Kidney (tissue), 14 donors: Measurements from ENCODE around the gene SLIT1. TPM values are rescaled to one million over a fixed set of nuclear protein-coding genes. Genes with fewer than 3 reads are reported as not detected.
A peak's percentile ranks its signal among the peaks of the same experiment; 100 is the strongest.

Experiments used
- DNase-seq, 5 donors: peaks; one replicate each; pipeline ENCODE4 v3.0.0-alpha.2; 2013 to 2020
- FAIRE-seq: peaks from 2 replicates; lab custom pipeline; 2012; peaks lifted over from hg19 to GRCh38; lab: Jason Lieb, UNC
- H3K27ac ChIP-seq, 2 donors: one replicate each; pipeline ENCODE4 v1.7.0; 2013; ENCODE audit warnings: low read depth in 2 of 2, low read length in 2 of 2, inconsistent platforms in 1 of 2
- H3K27me3 ChIP-seq: one replicate; pipeline ENCODE4 v1.7.1; 2013; ENCODE audit warnings: low read length, inconsistent platforms; ENCODE audit not compliant: control insufficient read depth, insufficient read depth
- H3K36me3 ChIP-seq, 3 donors: one replicate each; pipeline versions ENCODE4 v1.7.0 to v1.7.1; 2013; ENCODE audit warnings: low read length in 3 of 3, control low read depth in 1 of 3, inconsistent platforms in 1 of 3; ENCODE audit not compliant: insufficient read depth in 3 of 3, control insufficient read depth in 2 of 3
- H3K4me1 ChIP-seq, 3 donors: one replicate each; pipeline versions ENCODE4 v1.7.0 to v1.7.1; 2013; ENCODE audit warnings: low read length in 3 of 3, inconsistent platforms in 1 of 3, low read depth in 1 of 3; ENCODE audit not compliant: control insufficient read depth in 2 of 3, insufficient read depth in 2 of 3
- H3K4me3 ChIP-seq, 3 donors: one replicate each; pipeline versions ENCODE4 v1.7.0 to v1.8.1; 2013; ENCODE audit warnings: low read length in 3 of 3, control low read depth in 1 of 3, inconsistent platforms in 1 of 3
- H3K9ac ChIP-seq, 3 donors: one replicate each; pipeline versions ENCODE4 v1.7.0 to v1.7.1; 2013; ENCODE audit warnings: low read length in 3 of 3, control low read depth in 1 of 3, inconsistent platforms in 1 of 3
- H3K9me3 ChIP-seq, 3 donors: one replicate each; pipeline versions ENCODE4 v1.7.0 to v1.7.1; 2013; ENCODE audit warnings: low read length in 3 of 3, control low read depth in 1 of 3, inconsistent platforms in 1 of 3; ENCODE audit not compliant: control insufficient read depth in 2 of 3, insufficient read depth in 1 of 3
- intact Hi-C: fragments of 100-400 bp; cut with DNase I; formaldehyde crosslinking; loops from one replicate; pipeline ENCODE4 v1.11.1; 2022
- polyA plus RNA-seq: library from polyadenylated mRNA; stranded (reverse); fragments of 350-450 nt; fragmentation: Illumina TruSeq; extraction: RNeasy Lipid Tissue Mini Kit (QIAGEN cat#74804); gene quantifications from one replicate; pipeline ENCODE4 v1.2.3, GENCODE V29; 2014; ENCODE audit warnings: low read depth, low replicate concordance; ENCODE audit not compliant: insufficient read depth
- total RNA-seq: library from RNA; stranded (reverse); fragmentation: NEBNext Ultra II Directional; extraction: Animal tissue kit (Norgen Biotek cat#: 25700); gene quantifications from one replicate; pipeline ENCODE4 v1.2.1, GENCODE V29; 2021
- TF ChIP-seq, protein P1 (sequence below): IDR thresholded peaks from 3 replicates; pipeline ENCODE4 v1.5.1; 2012; ENCODE audit warnings: mild to moderate bottlenecking, moderate library complexity, borderline replicate concordance; ENCODE audit not compliant: insufficient read depth; ENCODE audit errors: extremely low read depth
- donor health status: control.
- donor health status: control.
- donor health status: control.
- donor health status: control.
- donor health status: control.
- donor health status: DM: yes; HTN: yes; CAD: no.
- donor health status: Normal renal cell carcinoma (clear cell type).

Gene SLIT1
- total and polyA plus RNA-seq, 2 donors from 2014 or later, result 0.06 to 0.35 TPM

DNA sequence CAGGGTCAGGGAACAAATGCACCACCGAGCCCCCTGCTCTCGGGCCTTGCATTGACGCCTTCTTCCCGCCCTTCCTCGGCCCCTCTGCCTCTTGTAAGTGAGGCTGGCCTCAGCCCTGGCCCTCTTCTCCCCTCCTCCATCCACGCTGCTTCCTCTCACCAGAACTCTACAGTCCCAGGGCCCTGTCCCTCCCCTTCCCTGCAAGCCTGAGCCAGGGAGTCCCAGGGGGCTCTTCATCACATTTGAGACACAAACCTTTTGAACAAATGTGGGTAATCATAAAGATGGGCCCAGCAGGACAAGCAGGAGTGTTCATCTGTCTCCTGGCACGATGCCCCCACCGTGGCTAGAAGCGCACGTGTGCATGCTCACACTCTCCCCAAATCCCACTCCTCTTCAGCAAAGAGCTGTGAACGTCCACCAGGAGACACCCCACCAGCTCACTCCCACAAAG lies 57.7 kb downstream of the SLIT1 start:
- no peaks in the 10 kb centered on the region for H3K9me3 ChIP-seq
- no peak overlapping the region for H3K27ac ChIP-seq
- no peak overlapping the region for H3K9ac ChIP-seq
- DNase-seq, result peak in 1 of 5 donors; percentile 40
- intact Hi-C loops, result no loop called here
- H3K4me1 ChIP-seq, result no peaks in the 10 kb centered on the region
- no peaks in the 10 kb centered on the region for H3K36me3 ChIP-seq
- TF ChIP-seq, protein P1, sequence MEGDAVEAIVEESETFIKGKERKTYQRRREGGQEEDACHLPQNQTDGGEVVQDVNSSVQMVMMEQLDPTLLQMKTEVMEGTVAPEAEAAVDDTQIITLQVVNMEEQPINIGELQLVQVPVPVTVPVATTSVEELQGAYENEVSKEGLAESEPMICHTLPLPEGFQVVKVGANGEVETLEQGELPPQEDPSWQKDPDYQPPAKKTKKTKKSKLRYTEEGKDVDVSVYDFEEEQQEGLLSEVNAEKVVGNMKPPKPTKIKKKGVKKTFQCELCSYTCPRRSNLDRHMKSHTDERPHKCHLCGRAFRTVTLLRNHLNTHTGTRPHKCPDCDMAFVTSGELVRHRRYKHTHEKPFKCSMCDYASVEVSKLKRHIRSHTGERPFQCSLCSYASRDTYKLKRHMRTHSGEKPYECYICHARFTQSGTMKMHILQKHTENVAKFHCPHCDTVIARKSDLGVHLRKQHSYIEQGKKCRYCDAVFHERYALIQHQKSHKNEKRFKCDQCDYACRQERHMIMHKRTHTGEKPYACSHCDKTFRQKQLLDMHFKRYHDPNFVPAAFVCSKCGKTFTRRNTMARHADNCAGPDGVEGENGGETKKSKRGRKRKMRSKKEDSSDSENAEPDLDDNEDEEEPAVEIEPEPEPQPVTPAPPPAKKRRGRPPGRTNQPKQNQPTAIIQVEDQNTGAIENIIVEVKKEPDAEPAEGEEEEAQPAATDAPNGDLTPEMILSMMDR, result no peak
- no peak for FAIRE-seq
- H3K4me3 ChIP-seq, result no peak overlapping the region
- H3K27me3 ChIP-seq, result no peaks in the 10 kb centered on the region

GRCh38 chr10:97127509-97127908 lies 58.2 kb downstream of the SLIT1 start:
- H3K4me1 ChIP-seq, result no peaks in the 10 kb centered on the region
- H3K36me3 ChIP-seq, result no peaks in the 10 kb centered on the region
- H3K4me3 ChIP-seq, result no peak overlapping the region
- no peaks in the 10 kb centered on the region for H3K27me3 ChIP-seq
- TF ChIP-seq, protein P1, result no peak
- H3K9ac ChIP-seq, result no peak overlapping the region
- peak in 1 of 5 donors; percentile 11 for DNase-seq
- no peak overlapping the region for H3K27ac ChIP-seq
- intact Hi-C loops, result no loop called here
- no peak for FAIRE-seq
- no peaks in the 10 kb centered on the region for H3K9me3 ChIP-seq

GRCh38 chr10:97124211-97124610 lies 61.5 kb downstream of the SLIT1 start:
- Histone ChIP-seq H3K27ac (no peak overlapping the region), H3K4me3 (no peak overlapping the region), H3K4me1 (no peaks in the 10 kb centered on the region), H3K9ac (no peak overlapping the region), H3K27me3 (no peaks in the 10 kb centered on the region), H3K36me3 (no peaks in the 10 kb centered on the region), H3K9me3 (no peaks in the 10 kb centered on the region)
- TF ChIP-seq, protein P1, result no peak
- no peak for FAIRE-seq
- DNase-seq, result peak in 1 of 5 donors; percentile 17
- intact Hi-C loops, result no loop called here

- no peak for FAIRE-seq
- no peaks in the 10 kb centered on the region for H3K9me3 ChIP-seq
- H3K27me3 ChIP-seq, result no peaks in the 10 kb centered on the region
- H3K4me3 ChIP-seq, result no peak overlapping the region
- H3K4me1 ChIP-seq, result no peaks in the 10 kb centered on the region
- DNase-seq, result peak in 1 of 5 donors; percentile 16
- intact Hi-C loops, result no loop called here
- no peak overlapping the region for H3K9ac ChIP-seq
- TF ChIP-seq, protein P1, result no peak
- no peaks in the 10 kb centered on the region for H3K36me3 ChIP-seq
- H3K27ac ChIP-seq, result no peak overlapping the region
Measured at GRCh38 chr10:97123765-97124164, 62.0 kb downstream of the SLIT1 start.
